ENCODE measurements around the gene KLRG1. TPM values are rescaled to one million over a fixed set of nuclear protein-coding genes. Genes with fewer than 3 reads are reported as not detected.

Gene KLRG1
- total RNA-seq, 1 experiment from 2014 or later: 2.1 TPM

- H3K27me3 Mint-ChIP-seq (ENCODE audit: low read depth): no peaks in the 10 kb centered on the region
- Histone ChIP-seq H2BK15ac (ENCODE audit: low read depth, low read length) (no peak overlapping the region), H3K23me2 (ENCODE audit: insufficient read length, low read depth, low read length, poor library complexity, severe bottlenecking) (no peaks in the 10 kb centered on the region), H2BK12ac (ENCODE audit: insufficient read length, low read depth, low read length) (no peak overlapping the region), H3K4me2 (ENCODE audit: insufficient read depth, insufficient read length, low read length) (no peak overlapping the region), H4K5ac (ENCODE audit: insufficient read length, low read depth, low read length) (no peak overlapping the region), H3K79me1 (ENCODE audit: insufficient read depth, low read depth, low read length, poor library complexity, severe bottlenecking) (no peaks in the 10 kb centered on the region), H3K4me1 (ENCODE audit: insufficient read depth, low read length) (peaks cover 3% of the 10 kb centered on the region; the same call in 1 of the 2 replicates), H3K4ac (ENCODE audit: low read depth, low read length) (no peak overlapping the region), H2AFZ (ENCODE audit: low read length) (no peak overlapping the region), H4K8ac (replicated peaks; ENCODE audit: insufficient read length, low read depth, low read length) (no peak overlapping the region), H3K14ac (ENCODE audit: insufficient read depth, low read length) (no peak overlapping the region), H3K9ac (ENCODE audit: extremely low read depth, insufficient read length, low read length) (no peak overlapping the region), H2BK120ac (ENCODE audit: low read depth, low read length, poor library complexity, severe bottlenecking) (no peak overlapping the region), H4K91ac (ENCODE audit: insufficient read length, low read depth, low read length) (no peak overlapping the region), H2BK20ac (ENCODE audit: low read depth, low read length, poor library complexity, severe bottlenecking) (no peak overlapping the region), H3K79me2 (ENCODE audit: insufficient read depth, low read length) (no peaks in the 10 kb centered on the region), H3K9me3 (ENCODE audit: control insufficient read depth, low read depth, low read length) (no peaks in the 10 kb centered on the region), H3K27ac (ENCODE audit: insufficient read length, low read depth, low read length) (no peak overlapping the region), H3K23ac (ENCODE audit: insufficient read length, low read depth, low read length) (no peak overlapping the region), H2AK5ac (ENCODE audit: insufficient read length, low read length) (no peak overlapping the region), H3K18ac (ENCODE audit: insufficient read length, low read depth, low read length) (no peak overlapping the region), H3K56ac (ENCODE audit: insufficient read length, low read depth, low read length) (no peak overlapping the region), H3T11ph (ENCODE audit: low read length) (no peak overlapping the region), H4K20me1 (ENCODE audit: control insufficient read depth, insufficient read depth, insufficient read length) (no peaks in the 10 kb centered on the region), H3K27me3 (ENCODE audit: insufficient read depth, low read length) (no peaks in the 10 kb centered on the region), H2BK5ac (ENCODE audit: insufficient read length, low read length) (no peak overlapping the region)
- H3K4me1 Mint-ChIP-seq: peaks cover 3% of the 10 kb centered on the region in 2 experiments
- H3K9me3 Mint-ChIP-seq: peaks cover 3 to 5% of the 10 kb centered on the region in 2 experiments; a peak in 2 of 5 replicates
- no peak overlapping the region for H3K4me3 Mint-ChIP-seq
- no peak overlapping the region for H3K27ac Mint-ChIP-seq
- WGBS (ENCODE audit: extremely low coverage, insufficient read length, low lambda C conversion rate): no CpG with 5 or more reads among the region's 4 CpGs
- H3K36me3 Mint-ChIP-seq (ENCODE audit: insufficient read depth in 1 of 3, low read depth in 3 of 3): peaks cover 0 to 5% (median 0%) of the 10 kb centered on the region in 3 experiments; a peak in 3 of 7 replicates
- TF ChIP-seq, protein P1, sequence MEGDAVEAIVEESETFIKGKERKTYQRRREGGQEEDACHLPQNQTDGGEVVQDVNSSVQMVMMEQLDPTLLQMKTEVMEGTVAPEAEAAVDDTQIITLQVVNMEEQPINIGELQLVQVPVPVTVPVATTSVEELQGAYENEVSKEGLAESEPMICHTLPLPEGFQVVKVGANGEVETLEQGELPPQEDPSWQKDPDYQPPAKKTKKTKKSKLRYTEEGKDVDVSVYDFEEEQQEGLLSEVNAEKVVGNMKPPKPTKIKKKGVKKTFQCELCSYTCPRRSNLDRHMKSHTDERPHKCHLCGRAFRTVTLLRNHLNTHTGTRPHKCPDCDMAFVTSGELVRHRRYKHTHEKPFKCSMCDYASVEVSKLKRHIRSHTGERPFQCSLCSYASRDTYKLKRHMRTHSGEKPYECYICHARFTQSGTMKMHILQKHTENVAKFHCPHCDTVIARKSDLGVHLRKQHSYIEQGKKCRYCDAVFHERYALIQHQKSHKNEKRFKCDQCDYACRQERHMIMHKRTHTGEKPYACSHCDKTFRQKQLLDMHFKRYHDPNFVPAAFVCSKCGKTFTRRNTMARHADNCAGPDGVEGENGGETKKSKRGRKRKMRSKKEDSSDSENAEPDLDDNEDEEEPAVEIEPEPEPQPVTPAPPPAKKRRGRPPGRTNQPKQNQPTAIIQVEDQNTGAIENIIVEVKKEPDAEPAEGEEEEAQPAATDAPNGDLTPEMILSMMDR (conservative IDR thresholded peaks at IDR 0.05): no peak
- no peak for DNase-seq
Measured at GRCh38 chr12:9001233-9001632, 11.9 kb downstream of the KLRG1 start.
